A673 (cell line): ENCODE measurements around the gene TLE3. TPM values are rescaled to one million over a fixed set of nuclear protein-coding genes. Genes with fewer than 3 reads are reported as not detected.

Source experiments
- BruUV-seq: library from RNA; stranded (reverse); fragments of 400-500 nt; replicated peaks from 2 replicates; lab custom pipeline; 2021; lab: Mats Ljungman, UMichigan
- CTCF ChIA-PET: fragments of 300-600 bp; sonication (Branson Sonifier 250); formaldehyde crosslinking; loops from one replicate; lab custom pipeline; 2022; ENCODE audit warnings: antibody characterized with exemption; lab: Charles Lee
- POLR2A ChIA-PET: fragments of 300-600 bp; sonication (Branson Sonifier 250); formaldehyde crosslinking; loops from one replicate; lab custom pipeline; 2022; ENCODE audit warnings: antibody characterized with exemption; ENCODE audit not compliant: low non-redundant PET; lab: Charles Lee
- DNase-seq: peaks from one replicate; pipeline ENCODE4 v3.0.0-alpha.2; 2015; ENCODE audit warnings: low spot score
- H3K27ac ChIP-seq: fragments of 200-600 bp; sonication (generic); 2 replicates; pipeline ENCODE4 v1.5.1; 2016; ENCODE audit warnings: mixed run types, low read depth, mild to moderate bottlenecking, mixed read lengths, antibody characterized with exemption, low read length; ENCODE audit not compliant: poor library complexity, severe bottlenecking
- H3K27me3 ChIP-seq: fragments of 200-600 bp; sonication (generic); replicated peaks from 2 replicates; pipeline ENCODE4 v1.6.1; 2017; ENCODE audit warnings: mixed run types, low read depth, mild to moderate bottlenecking, mixed read lengths, antibody characterized with exemption, low read length; ENCODE audit not compliant: insufficient read depth, poor library complexity
- H3K36me3 ChIP-seq: fragments of 200-600 bp; sonication (generic); 2 replicates; pipeline ENCODE4 v1.6.1; 2016; ENCODE audit warnings: mixed run types, mild to moderate bottlenecking, mixed read lengths, antibody characterized with exemption, low read length; ENCODE audit not compliant: insufficient read depth, poor library complexity, severe bottlenecking
- H3K4me1 ChIP-seq: fragments of 200-600 bp; sonication (generic); 2 replicates; pipeline ENCODE4 v1.6.1; 2017; ENCODE audit warnings: mixed run types, mild to moderate bottlenecking, mixed read lengths, antibody characterized with exemption, low read length; ENCODE audit not compliant: insufficient read depth, poor library complexity, severe bottlenecking
- H3K4me3 ChIP-seq: fragments of 200-600 bp; sonication (generic); 2 replicates; pipeline ENCODE4 v1.5.1; 2016; ENCODE audit warnings: low read depth, mixed run types, mild to moderate bottlenecking, mixed read lengths, low read length; ENCODE audit not compliant: poor library complexity, severe bottlenecking
- H3K9me3 ChIP-seq: fragments of 200-600 bp; sonication (generic); 2 replicates; pipeline ENCODE4 v1.6.1; 2016; ENCODE audit warnings: mixed run types, low read depth, mild to moderate bottlenecking, mixed read lengths, antibody characterized with exemption, low read length; ENCODE audit not compliant: poor library complexity, severe bottlenecking
- CTCF ChIP-seq: fragments of 300-800, 200-600 bp; sonication (generic); conservative IDR thresholded peaks from 2 replicates; pipeline ENCODE4 v1.5.1; 2017; ENCODE audit warnings: low read depth, mild to moderate bottlenecking, antibody characterized with exemption, low read length, moderate library complexity, mixed read lengths
- EZH2 ChIP-seq: fragments of 200-600 bp; sonication (generic); IDR thresholded peaks from 2 replicates; pipeline ENCODE4 v1.6.1; 2017; ENCODE audit warnings: borderline replicate concordance, low read depth, mild to moderate bottlenecking, mixed read lengths, antibody characterized with exemption, low read length; ENCODE audit not compliant: poor library complexity, severe bottlenecking
- intact Hi-C: fragments of 100-400 bp; cut with micrococcal nuclease; formaldehyde crosslinking; loops from one replicate; pipeline ENCODE4 v1.10.0; 2022; ENCODE audit not compliant: unreplicated experiment
- total RNA-seq: library from RNA; stranded (reverse); gene quantifications from 2 replicates; pipeline ENCODE4 v1.2.3, GENCODE V29; 2021

TLE3 gene
- total RNA-seq, 1 experiment from 2014 or later = 90.4 TPM

- no peak for DNase-seq
- no peaks in the 10 kb centered on the region for H3K4me1 ChIP-seq
- no peaks in the 10 kb centered on the region for H3K9me3 ChIP-seq
- no peaks in the 10 kb centered on the region for H3K36me3 ChIP-seq
- intact Hi-C loops = no loop called here
- TF ChIP-seq CTCF (no peak), EZH2 (no peak)
- ChIA-PET POLR2A (no interaction called here), CTCF (no interaction called here)
- no peak overlapping the region for H3K4me3 ChIP-seq
- no peak overlapping the region for H3K27ac ChIP-seq
- no peaks in the 10 kb centered on the region for H3K27me3 ChIP-seq
- no TSS peak for BruUV-seq
These were observed 28.6 kb upstream of the TLE3 start for GRCh38 chr15:70126362-70126761.

GRCh38 chr15:70125605-70126004 is 27.9 kb upstream of the TLE3 start:
- intact Hi-C loops = no loop called here
- H3K36me3 ChIP-seq = no peaks in the 10 kb centered on the region
- H3K27me3 ChIP-seq = no peaks in the 10 kb centered on the region
- TF ChIP-seq CTCF (no peak), EZH2 (no peak)
- H3K27ac ChIP-seq = no peak overlapping the region
- CTCF ChIA-PET = no interaction called here
- no peaks in the 10 kb centered on the region for H3K4me1 ChIP-seq
- H3K9me3 ChIP-seq = no peaks in the 10 kb centered on the region
- BruUV-seq = no TSS peak
- no peak for DNase-seq
- POLR2A ChIA-PET = no interaction called here
- H3K4me3 ChIP-seq = no peak overlapping the region

- H3K9me3 ChIP-seq = no peaks in the 10 kb centered on the region
- H3K27ac ChIP-seq = no peak overlapping the region
- POLR2A ChIA-PET = no interaction called here
- no peaks in the 10 kb centered on the region for H3K27me3 ChIP-seq
- CTCF ChIA-PET = no interaction called here
- H3K4me3 ChIP-seq = no peak overlapping the region
- no TSS peak for BruUV-seq
- DNase-seq = no peak
- intact Hi-C loops = no loop called here
- H3K4me1 ChIP-seq = no peaks in the 10 kb centered on the region
- no peak for TF ChIP-seq EZH2
- no peak for TF ChIP-seq CTCF
- no peaks in the 10 kb centered on the region for H3K36me3 ChIP-seq
These were observed 24.0 kb upstream of the TLE3 start for GRCh38 chr15:70121624-70122302.
